Thoracic aorta endothelial cell (primary cell): ENCODE measurements around the gene TMSB4Y. TPM values are rescaled to one million over a fixed set of nuclear protein-coding genes. Genes with fewer than 3 reads are reported as not detected.

ENCODE experiments used
- total RNA-seq: library from RNA; depleted of rRNA; stranded (reverse); fragments of >200 nt; gene quantifications from 2 replicates; pipeline ENCODE4 v1.2.3, GENCODE V29; 2012

Gene TMSB4Y
- 1.9 TPM in 1 of 2 replicates, not detected in the other for total RNA-seq

GRCh38 chrY:13703568-13703968 lies at the start of gene TMSB4Y:
Gene TMSB4Y (plus strand): TSS chrY:13703899.

Other genes starting within 250 kb of the TMSB4Y start
- 25.9 TPM in 1 of 2 replicates, not detected in the other for gene UTY, start 223.9 kb upstream of the TMSB4Y start, total RNA-seq